Dedifferentiated amniotic fluid mesenchymal stem cell (primary cell): ENCODE data around the gene TOR4A.

Experiments
- DNase-seq: peaks from one replicate; pipeline ENCODE4 v3.0.0-alpha.2; 2016; ENCODE audit errors: extremely low spot score

The TOR4A gene

GRCh38 chr9:137306066-137306849, 28.7 kb downstream of the TOR4A start:
- no peak for DNase-seq

DNA sequence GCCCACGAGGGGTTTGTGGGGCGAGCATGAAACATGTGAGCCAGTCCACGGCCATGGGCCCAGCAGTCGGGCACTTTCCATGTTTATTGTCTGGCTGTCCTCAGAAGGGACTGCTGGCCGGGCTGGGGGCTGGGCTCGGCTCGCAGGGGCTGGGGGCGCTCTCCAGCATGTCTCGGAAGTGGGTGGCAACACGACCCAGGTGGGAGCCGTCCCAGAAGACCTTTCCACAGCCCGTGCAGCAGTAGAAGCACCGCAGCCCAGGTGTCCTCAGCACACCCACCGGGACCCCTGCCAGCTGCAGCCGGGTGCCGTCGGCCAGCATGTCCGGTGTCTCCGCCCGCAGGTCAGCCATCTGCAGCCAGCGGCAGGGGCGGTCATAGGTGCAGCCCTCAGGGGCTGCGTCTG, 29.3 kb downstream of the TOR4A start:
- DNase-seq: no peak

GRCh38 chr9:137307255-137308056, 29.9 kb downstream of the TOR4A start:
- DNase-seq: no peak

- no peak for DNase-seq
These were observed 30.6 kb downstream of the TOR4A start for GRCh38 chr9:137308057-137308619.

DNA sequence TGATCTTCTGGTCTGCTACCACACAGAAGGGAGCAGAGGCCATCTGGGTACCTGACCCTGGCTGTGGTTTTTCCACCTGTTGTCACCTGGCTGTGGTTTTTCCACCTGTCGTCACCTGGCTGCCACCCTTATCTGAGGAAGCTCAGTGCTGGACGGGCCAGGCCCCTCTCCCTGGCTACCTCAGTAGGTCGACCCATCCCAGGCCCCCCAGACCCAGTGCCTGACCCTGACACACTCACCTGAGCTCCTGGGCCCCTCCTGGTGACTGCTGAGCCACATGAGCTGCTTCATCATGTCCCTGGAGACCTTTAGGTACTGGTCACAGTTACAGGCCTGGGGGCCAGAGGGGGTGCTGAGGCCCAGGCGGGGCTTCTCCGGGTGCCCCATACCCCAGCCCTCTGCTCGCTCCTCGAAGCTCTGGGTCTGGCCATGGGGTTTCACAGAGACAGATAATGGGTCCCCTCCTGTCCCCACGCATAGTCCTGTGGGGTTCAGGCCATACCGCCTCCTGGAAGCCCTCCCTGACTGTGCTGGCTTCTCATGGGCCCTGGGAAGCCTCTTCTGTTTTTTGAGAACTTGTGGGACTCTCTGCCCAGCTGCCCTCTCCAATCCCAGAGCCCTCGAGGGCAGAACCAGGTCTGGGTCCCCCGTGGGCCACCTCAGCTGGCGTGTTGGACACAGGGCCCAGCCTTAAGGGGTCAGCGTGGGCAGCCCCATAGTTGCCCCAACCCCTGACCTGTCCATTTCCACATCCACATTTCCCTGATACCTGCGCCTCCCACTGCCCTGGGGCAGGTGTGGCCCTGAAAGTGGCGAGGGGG, 32.1 kb downstream of the TOR4A start:
- DNase-seq: no peak

DNA sequence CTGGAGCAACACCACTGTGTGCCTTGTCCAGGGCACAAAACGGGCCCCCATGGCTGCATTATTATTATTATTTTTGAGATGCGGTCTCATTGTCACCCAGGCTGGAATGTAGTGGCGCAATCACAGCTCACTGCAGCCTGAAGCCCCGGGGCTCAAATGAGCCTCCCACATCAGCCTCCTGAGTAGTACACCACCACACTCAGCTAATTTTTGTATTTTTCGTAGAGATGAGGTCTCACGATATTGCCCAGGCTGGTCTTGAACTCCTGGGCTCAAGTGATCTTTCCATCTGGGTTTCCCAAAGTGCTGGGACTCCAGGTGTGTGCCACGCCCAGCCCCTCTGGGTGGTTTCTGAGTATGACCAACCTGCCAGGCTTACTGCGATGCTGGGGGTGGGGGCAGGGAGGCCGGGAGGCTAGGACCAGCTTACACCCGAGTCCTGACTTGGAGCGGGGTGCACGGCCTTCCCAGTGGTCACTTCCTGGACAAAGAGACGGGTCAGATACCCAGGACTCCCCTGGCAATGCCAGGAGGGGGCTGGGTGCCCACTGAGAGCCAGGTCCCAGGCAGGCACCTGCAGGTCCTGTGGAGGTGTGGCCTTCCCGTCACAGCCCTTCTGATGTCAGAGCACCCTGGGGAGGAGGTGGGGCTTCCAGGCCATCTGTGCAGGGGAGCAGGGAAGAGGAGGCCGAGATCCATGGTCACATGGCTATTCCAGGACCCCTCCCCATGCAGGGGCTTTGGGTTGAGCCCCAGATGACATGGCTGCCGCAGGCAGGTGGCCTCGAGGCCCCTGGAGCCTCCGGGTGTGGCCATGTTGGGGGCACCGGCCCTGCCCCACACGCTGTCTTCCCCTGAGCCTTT, 32.9 kb downstream of the TOR4A start:
- no peak for DNase-seq

DNA sequence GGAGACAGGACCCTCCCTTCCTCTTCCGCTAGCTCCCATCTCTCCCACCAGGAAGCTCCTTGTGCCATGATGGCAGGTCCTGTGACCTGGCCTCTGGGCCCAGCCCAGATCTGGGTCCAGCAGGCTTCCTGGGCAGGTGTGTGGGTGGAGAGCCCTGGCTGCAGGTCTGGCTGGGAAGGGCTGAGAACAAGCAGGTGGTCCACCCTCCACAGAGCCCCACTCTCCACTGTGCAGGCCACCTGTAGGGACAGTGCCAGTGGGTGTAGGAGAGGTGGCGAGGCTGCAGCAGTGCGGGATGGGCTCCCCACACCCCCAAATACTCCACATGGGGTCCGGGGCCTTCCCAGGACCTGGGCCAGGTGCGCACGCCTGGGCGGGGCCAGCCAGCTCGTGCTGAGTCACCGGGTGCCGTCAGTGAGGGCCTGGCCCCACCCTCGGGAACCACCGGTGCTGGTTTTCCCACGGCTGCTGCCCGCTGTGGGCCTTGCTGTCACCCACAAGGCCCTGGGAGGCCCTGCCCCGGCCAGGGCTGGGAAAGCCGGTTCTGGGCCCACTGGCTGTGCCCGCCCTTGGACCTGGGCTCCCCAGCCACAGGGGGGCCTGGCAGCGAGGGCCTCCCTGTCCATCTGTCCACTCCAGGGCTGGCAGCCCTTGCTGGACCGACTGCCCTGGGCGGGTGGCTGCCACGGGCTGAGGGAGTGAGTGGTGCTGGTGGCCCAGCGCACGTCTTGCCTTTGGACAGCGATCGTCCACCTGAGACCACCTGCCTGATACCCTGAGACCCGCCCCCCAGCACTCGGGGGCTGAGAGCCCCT, 33.9 kb downstream of the TOR4A start:
- DNase-seq: no peak

DNA sequence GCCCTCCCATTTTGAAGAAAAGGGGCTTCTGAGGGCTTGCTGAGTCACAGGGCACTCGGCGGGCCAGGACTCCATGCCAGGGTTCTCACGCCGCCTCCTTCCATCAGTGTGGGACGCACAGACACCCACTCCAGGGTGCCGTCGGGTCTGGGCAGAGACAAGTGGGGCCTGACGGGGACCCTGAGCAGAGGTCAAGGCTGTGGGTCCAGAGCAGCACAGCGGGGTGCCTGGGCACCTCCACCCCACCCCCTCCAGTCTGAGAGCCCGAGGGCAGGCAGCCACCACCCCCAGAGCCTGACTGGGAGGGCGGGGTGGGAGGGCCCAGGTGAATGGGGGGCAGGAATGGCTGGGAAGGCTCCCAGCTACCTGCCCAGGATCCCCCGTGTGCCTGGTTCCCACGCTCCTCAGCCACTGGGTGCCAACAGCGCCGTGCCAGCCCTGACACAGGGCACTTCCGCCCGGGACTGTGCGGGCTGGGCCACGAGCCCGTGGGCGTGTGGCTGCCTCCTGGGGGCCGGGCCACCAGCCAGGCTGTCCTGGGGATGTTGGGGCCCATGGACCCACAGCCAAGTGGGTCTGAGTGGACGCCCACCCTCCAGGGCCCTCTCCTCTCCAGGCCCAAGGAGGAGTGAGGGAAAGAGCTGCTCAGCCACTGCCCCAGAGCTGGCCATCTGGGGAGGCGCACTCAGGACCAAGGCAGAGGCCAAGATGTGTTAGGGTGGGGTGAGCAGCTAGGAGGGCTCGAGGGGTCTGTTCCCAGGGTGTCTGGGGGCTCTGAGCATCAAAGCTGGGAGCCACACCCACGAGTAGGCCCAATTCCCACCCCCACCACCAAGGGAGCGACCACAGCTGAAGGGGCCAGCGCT, 34.7 kb downstream of the TOR4A start:
- DNase-seq: no peak

DNA sequence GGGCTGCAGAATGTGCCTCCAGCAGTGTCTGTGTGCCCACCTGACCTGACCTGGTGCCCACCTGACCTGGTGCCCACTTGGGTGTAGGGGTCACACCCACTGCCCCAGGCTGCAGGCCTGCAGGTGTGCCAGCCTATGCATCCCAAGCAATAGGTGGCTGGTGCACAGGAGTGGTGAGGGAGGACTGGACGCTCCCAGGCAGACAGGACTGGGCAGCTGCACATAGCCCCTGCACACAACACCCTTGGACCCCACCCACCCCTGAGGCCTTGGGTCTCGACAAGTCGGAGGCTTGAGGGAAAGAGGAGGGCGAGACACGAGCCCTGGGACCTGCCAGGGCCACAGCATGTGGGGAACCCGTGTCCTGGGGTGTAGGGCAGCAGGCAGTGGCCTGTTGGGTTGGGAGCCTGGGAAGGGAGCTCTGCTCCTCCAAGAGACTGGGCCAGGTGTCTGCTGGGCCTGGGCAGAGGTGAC, 35.4 kb downstream of the TOR4A start:
- no peak for DNase-seq

GRCh38 chr9:137313326-137313936, 35.9 kb downstream of the TOR4A start:
- no peak for DNase-seq

- DNase-seq: no peak
These were observed 36.5 kb downstream of the TOR4A start for GRCh38 chr9:137313956-137314560.

- DNase-seq: no peak
These were observed 37.3 kb downstream of the TOR4A start for GRCh38 chr9:137314561-137315560.

DNA sequence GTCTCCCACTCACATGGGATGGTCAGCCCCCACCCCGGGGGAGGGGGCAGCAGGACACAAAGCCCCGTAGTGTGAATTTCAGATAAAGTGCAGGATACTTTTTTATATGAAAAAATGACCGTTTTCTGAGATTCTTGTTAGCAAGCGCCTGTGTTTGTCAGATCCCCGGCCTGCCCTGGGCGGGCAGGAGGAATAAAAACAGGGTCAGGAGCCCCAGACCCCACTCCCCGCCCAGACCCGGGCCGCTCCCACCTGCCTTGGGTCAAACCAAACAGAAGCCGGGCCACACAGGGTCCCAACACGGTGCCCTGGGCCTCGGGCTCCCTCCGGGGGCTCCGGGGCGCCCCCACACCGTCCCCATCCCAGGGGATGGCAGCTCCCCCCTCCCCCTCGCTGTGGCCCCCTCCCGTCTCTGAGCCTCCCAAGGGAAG, 38.1 kb downstream of the TOR4A start:
- DNase-seq: no peak

DNA sequence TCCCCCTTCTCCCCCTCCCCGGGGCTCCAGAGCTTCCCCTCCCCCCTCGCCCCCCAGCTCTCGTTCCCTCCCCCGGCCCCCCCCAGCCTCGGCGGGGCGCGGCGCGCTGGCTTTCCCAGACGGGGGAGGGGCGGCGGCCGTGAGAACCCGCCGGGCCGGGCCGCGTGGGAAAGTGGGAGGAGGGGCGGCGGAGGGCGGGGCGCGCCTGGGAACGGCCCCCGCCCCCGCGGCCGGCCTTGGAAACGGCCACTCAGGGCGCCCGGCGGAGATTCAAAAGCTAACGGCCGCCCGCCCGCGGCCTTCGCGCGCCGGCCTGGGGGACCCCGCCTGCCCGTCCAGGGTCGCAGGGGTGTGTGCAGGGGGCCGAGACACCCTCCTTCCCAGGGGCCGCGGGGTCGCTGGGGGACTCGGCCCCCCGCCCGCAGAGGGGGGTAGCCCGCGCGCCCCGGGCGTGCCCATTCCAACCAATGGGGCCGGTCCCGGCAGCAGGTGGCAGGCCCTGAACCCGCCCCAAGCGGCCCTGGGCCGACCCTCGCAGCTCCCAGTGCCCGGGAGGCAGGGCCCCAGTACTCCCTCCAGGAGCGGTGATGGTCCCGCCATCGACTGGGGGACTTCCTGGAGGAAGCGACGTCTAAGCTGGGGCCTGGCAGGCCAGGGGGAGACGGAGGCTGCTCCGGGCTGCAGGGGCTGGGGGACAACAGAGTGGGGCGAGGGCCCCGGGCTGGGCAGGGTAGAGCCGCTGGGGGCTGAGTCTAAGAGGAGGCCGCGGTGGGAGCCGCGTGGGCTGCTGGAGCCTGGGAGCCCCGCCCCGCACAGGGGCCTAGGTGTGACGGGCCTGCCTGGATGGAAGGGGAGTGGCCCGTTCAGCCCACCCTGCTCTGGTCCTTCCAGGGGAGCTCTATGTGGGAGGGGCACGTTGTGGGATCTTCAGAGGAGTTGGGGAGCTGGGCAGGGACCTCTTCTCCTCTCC, 38.8 kb downstream of the TOR4A start:
- DNase-seq: no peak

DNA sequence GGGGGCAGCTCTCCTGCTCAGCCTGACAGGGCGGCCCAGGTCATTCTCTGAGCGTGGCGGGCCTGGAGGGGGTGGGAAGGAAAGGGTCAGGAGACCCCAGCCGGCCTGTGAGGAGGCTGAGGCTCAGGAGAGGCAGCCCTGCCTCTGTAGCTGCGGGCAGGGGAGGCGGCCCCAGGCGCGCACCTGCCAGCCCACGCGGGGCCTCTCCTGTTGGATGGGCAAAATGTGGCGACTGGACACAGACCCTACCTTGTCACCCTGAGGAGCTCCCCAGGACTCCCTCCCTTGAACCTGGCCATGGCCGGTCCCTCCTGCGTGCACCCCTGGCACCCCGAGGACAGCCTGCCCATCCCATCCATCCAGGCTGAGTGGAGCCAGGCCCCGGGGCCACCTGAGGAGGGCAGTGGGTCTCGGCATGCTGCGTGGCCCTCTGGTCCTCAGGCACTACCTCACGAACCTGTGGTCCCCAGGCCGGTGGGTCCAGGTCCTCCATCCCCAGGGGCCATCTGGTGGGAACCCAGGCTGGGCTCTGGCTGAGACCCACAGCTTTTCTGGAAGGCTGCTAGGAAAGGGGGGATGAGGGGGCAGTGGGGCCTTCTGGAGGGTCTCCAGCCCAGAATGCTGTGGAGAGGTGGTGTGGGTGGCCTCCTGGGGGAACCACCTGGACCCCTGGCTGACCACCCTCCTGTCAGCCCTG, 39.6 kb downstream of the TOR4A start:
- no peak for DNase-seq
